ENCODE results near the gene RINL.

The RINL gene

GRCh38 chr19:38844093-38844686 lies 33.9 kb downstream of the RINL start:
- H3K27me3 ChIP-seq (ENCODE audit: insufficient read depth, low read depth, severe bottlenecking) = no peaks in the 10 kb centered on the region
- H3K27ac ChIP-seq = no peak overlapping the region
- TF ChIP-seq, protein P1, sequence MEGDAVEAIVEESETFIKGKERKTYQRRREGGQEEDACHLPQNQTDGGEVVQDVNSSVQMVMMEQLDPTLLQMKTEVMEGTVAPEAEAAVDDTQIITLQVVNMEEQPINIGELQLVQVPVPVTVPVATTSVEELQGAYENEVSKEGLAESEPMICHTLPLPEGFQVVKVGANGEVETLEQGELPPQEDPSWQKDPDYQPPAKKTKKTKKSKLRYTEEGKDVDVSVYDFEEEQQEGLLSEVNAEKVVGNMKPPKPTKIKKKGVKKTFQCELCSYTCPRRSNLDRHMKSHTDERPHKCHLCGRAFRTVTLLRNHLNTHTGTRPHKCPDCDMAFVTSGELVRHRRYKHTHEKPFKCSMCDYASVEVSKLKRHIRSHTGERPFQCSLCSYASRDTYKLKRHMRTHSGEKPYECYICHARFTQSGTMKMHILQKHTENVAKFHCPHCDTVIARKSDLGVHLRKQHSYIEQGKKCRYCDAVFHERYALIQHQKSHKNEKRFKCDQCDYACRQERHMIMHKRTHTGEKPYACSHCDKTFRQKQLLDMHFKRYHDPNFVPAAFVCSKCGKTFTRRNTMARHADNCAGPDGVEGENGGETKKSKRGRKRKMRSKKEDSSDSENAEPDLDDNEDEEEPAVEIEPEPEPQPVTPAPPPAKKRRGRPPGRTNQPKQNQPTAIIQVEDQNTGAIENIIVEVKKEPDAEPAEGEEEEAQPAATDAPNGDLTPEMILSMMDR (IDR thresholded peaks at IDR 0.05; ENCODE audit: low read depth, low read length) = no peak
- peaks cover 97% of the 10 kb centered on the region for H3K36me3 ChIP-seq
- no peak overlapping the region for H3K4me3 ChIP-seq (ENCODE audit: low read depth, low read length)
- DNase-seq = no peak
- no peaks in the 10 kb centered on the region for H3K9me3 ChIP-seq (ENCODE audit: severe bottlenecking)

DNA sequence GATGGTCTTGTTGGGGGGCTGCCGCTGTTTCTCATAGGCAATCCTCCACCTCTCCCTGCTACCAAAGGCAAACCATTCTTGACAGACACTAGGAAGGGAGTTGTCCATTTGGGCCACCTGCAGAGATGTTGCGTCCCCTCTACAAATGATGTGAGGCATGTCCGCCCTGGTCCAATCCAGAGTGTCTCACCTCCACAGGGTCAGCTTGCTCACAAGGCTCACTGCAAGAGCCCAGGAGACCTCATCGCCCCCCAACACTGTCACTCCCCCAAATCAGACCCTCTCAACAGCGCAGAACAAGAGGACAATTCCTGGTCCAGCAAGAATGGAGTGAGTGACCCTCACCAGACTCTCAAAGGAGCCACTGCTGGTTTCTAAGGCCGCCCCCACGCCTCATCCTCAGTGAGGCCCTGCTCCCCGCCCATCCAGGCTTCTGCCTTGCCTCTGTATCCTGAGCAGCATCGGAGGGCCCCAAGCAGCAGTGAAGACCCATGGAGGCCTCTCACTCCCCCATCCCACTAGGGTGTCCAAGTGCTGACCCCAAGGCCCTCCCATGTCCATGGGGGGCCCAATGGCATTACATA lies 34.8 kb downstream of the RINL start:
- Histone ChIP-seq H3K9me3 (ENCODE audit: severe bottlenecking) (no peaks in the 10 kb centered on the region), H3K36me3 (peaks cover 98% of the 10 kb centered on the region), H3K4me3 (ENCODE audit: low read depth, low read length) (no peak overlapping the region), H3K27me3 (ENCODE audit: insufficient read depth, low read depth, severe bottlenecking) (no peaks in the 10 kb centered on the region), H3K27ac (no peak overlapping the region)
- TF ChIP-seq, protein P1 (IDR thresholded peaks at IDR 0.05; ENCODE audit: low read depth, low read length) = no peak
- no peak for DNase-seq

- Histone ChIP-seq H3K27me3 (ENCODE audit: insufficient read depth, low read depth, severe bottlenecking) (no peaks in the 10 kb centered on the region), H3K4me3 (ENCODE audit: low read depth, low read length) (no peak overlapping the region), H3K36me3 (peaks cover 98% of the 10 kb centered on the region), H3K27ac (no peak overlapping the region), H3K9me3 (ENCODE audit: severe bottlenecking) (no peaks in the 10 kb centered on the region)
- TF ChIP-seq, protein P1 (IDR thresholded peaks at IDR 0.05; ENCODE audit: low read depth, low read length) = no peak
- DNase-seq = no peak
These were observed 35.5 kb downstream of the RINL start for GRCh38 chr19:38842439-38843174.

- DNase-seq = no peak
- no peaks in the 10 kb centered on the region for H3K27me3 ChIP-seq (ENCODE audit: insufficient read depth, low read depth, severe bottlenecking)
- H3K36me3 ChIP-seq = peaks cover 98% of the 10 kb centered on the region
- H3K9me3 ChIP-seq (ENCODE audit: severe bottlenecking) = no peaks in the 10 kb centered on the region
- TF ChIP-seq, protein P1 (IDR thresholded peaks at IDR 0.05; ENCODE audit: low read depth, low read length) = no peak
- H3K4me3 ChIP-seq (ENCODE audit: low read depth, low read length) = no peak overlapping the region
- no peak overlapping the region for H3K27ac ChIP-seq
These were observed 36.2 kb downstream of the RINL start for GRCh38 chr19:38841787-38842438.

DNA sequence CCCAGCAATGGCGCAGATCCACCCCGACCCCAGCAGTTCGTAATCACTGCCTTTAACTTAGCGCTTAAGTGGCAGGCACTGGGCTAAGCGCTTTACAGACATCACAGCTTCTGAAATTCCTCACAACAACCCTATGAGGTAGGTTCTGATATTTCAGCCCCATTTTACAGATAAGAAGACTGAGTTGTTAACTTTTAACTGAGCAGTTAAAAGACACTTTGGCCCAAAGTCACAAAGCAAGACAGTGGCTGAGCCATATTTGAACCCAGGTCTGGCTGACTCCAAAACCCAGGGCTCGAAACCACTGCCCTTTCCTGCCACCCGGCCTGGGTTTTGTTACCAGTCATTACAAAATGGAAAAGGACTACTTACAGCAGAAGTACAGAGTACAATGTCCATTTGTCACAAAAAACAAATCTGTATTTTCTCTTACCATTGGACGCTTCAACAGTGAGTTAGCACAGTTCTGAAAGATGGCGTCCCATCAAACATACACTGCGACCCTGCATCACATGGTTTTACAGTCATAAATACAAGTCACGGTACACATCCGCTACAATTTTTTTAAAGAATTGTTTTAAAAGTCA lies 36.8 kb downstream of the RINL start:
- no peaks in the 10 kb centered on the region for H3K27me3 ChIP-seq (ENCODE audit: insufficient read depth, low read depth, severe bottlenecking)
- no peaks in the 10 kb centered on the region for H3K9me3 ChIP-seq (ENCODE audit: severe bottlenecking)
- H3K27ac ChIP-seq = no peak overlapping the region
- no peak overlapping the region for H3K4me3 ChIP-seq (ENCODE audit: low read depth, low read length)
- TF ChIP-seq, protein P1 (IDR thresholded peaks at IDR 0.05; ENCODE audit: low read depth, low read length) = no peak
- no peak for DNase-seq
- H3K36me3 ChIP-seq = peaks cover 96% of the 10 kb centered on the region
